MG63 (cell line): ENCODE measurements around the gene C6orf52. TPM values are rescaled to one million over a fixed set of nuclear protein-coding genes. Genes with fewer than 3 reads are reported as not detected.
"Not testable (repeated sequence)": the region's sequence is repeated elsewhere in the genome, so short reads cannot be mapped to it uniquely, and the experiment has no call there.

Source experiments
- DNase-seq: peaks from one replicate; pipeline ENCODE4 v3.0.0-alpha.2; 2020
- H3K27me3 ChIP-seq: fragments of 250-450 bp; sonication (Bioruptor Pico); 2 replicates; pipeline ENCODE4 v1.5.1; 2020; ENCODE audit warnings: mild to moderate bottlenecking, moderate library complexity
- H3K36me3 ChIP-seq: fragments of 250-450 bp; sonication (Bioruptor Pico); 2 replicates; pipeline ENCODE4 v1.5.1; 2020; ENCODE audit warnings: mild to moderate bottlenecking, moderate library complexity
- H3K4me3 ChIP-seq: fragments of 250-450 bp; sonication (Bioruptor Pico); 2 replicates; pipeline ENCODE4 v1.5.1; 2020; ENCODE audit warnings: mild to moderate bottlenecking, moderate library complexity
- H3K9me3 ChIP-seq: fragments of 250-450 bp; sonication (Bioruptor Pico); 2 replicates; pipeline ENCODE4 v1.5.1; 2020; ENCODE audit warnings: mild to moderate bottlenecking, moderate library complexity
- total RNA-seq: library from RNA; depleted of rRNA; stranded (reverse); fragments of >200 nt; shearing (Covaris generic); gene quantifications from 2 replicates; pipeline ENCODE4 v1.2.3, GENCODE V29; 2014; ENCODE audit warnings: low replicate concordance; rRNA removed

C6orf52 gene
- total RNA-seq, result not detected in 2 replicates

- Histone ChIP-seq H3K9me3 (no peaks in the 10 kb centered on the region), H3K36me3 (peaks cover 35% of the 10 kb centered on the region), H3K27me3 (no peaks in the 10 kb centered on the region), H3K4me3 (peak within 1 kb of the TSS; percentile 89)
- peak; percentile 99 for DNase-seq
Observed at GRCh38 chr6:10694302-10695085, at the start of gene C6orf52, which contains the start of gene PAK1IP1. Gene C6orf52 (minus strand): TSS chr6:10694616. CDS start chr6:10687550, 7,066 bp downstream. Gene PAK1IP1 (plus strand): TSS chr6:10694972. CDS start chr6:10694986, 14 bp downstream.

DNA sequence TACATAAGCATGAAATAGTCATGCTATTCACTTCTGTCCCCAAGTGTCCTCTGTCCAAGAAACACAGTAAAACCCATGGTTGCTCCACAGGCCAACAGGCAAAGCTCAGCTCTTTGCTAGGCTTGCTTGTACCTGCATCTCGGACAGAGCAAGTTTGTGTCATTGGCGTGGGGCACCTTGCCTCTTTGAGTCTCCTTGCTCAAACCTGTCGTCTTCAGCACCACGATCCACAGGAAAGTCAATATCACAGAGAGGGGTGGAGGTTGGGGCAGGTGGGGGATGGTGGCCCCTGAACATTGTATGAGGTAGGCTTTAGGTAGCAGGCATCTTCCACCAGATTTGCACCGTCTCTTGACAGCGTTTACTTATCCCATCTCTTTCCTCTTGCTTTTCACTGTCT lies 49.1 kb upstream of the C6orf52 start:
- Histone ChIP-seq H3K36me3 (peaks cover 4% of the 10 kb centered on the region), H3K4me3 (no peak overlapping the region), H3K27me3 (no peaks in the 10 kb centered on the region), H3K9me3 (no peaks in the 10 kb centered on the region)
- DNase-seq, result no peak

- no peaks in the 10 kb centered on the region for H3K27me3 ChIP-seq
- no peak for DNase-seq
- no peak overlapping the region for H3K4me3 ChIP-seq
- H3K9me3 ChIP-seq, result no peaks in the 10 kb centered on the region
- H3K36me3 ChIP-seq, result no peaks in the 10 kb centered on the region; the same call in 1 of the 2 replicates
Observed at GRCh38 chr6:10742251-10742650, 47.8 kb upstream of the C6orf52 start.

DNA sequence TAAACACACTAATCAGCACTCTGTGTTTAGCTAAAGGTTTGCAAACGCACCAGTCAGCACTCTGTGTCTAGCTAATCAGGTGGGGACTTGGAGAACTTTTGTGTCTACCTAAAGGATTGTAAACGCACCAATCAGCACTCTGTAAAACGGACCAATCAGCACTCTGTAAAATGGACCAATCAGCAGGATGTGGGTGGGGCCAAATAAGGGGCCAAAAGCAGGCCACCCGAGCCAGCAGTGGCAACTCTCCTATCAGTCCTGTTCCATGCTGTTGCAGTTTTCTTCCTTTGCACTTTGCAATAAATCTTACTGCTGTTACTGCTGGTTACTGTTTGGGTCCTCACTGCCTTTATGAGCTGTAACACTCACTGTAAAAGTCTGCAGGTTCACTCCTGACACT lies 47.2 kb upstream of the C6orf52 start:
- H3K4me3 ChIP-seq, H3K27me3 ChIP-seq, DNase-seq, H3K9me3 ChIP-seq, H3K36me3 ChIP-seq: not testable (repeated sequence)

- H3K36me3 ChIP-seq, result no peaks in the 10 kb centered on the region; the same call in 1 of the 2 replicates
- no peaks in the 10 kb centered on the region for H3K27me3 ChIP-seq
- no peak overlapping the region for H3K4me3 ChIP-seq
- H3K9me3 ChIP-seq, result no peaks in the 10 kb centered on the region
- no peak for DNase-seq
Observed at GRCh38 chr6:10740061-10740460, 45.6 kb upstream of the C6orf52 start.

GRCh38 chr6:10736731-10737130 lies 42.3 kb upstream of the C6orf52 start:
- H3K4me3 ChIP-seq, result no peak overlapping the region
- no peak for DNase-seq

DNA sequence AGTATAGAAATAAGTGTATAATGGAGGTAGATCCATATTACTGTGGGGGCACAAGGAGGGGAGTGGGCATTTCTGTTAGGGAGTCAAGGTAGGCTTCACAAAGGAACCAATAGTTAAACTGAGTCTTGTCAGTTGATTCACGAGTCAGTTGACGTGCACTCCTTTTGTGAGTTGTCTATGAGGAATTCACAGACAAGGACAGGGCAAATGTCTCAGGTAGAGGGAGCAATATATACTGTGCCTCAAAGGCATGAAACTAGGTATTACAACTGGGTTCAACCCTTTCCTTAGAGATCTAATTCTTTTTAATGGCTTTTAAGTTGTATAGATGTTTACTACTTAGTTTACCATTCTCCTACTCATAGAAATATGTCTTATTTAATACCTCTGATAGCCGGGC lies 39.4 kb upstream of the C6orf52 start:
- no peak for DNase-seq
- Histone ChIP-seq H3K4me3 (no peak overlapping the region), H3K36me3 (peaks cover 50% of the 10 kb centered on the region), H3K9me3 (no peaks in the 10 kb centered on the region; the same call in 1 of the 2 replicates), H3K27me3 (no peaks in the 10 kb centered on the region)

More at GRCh38 chr6:10736731-10737130, 42.3 kb upstream of the C6orf52 start:
- Histone ChIP-seq H3K9me3 (no peaks in the 10 kb centered on the region; the same call in 1 of the 2 replicates), H3K36me3 (peaks cover 24% of the 10 kb centered on the region), H3K27me3 (no peaks in the 10 kb centered on the region)

GRCh38 chr6:10733151-10733715 lies 38.8 kb upstream of the C6orf52 start:
- H3K9me3 ChIP-seq, result no peaks in the 10 kb centered on the region; the same call in 1 of the 2 replicates
- no peaks in the 10 kb centered on the region for H3K27me3 ChIP-seq
- H3K36me3 ChIP-seq, result peaks cover 52% of the 10 kb centered on the region
- H3K4me3 ChIP-seq, result no peak overlapping the region
- no peak for DNase-seq

DNA sequence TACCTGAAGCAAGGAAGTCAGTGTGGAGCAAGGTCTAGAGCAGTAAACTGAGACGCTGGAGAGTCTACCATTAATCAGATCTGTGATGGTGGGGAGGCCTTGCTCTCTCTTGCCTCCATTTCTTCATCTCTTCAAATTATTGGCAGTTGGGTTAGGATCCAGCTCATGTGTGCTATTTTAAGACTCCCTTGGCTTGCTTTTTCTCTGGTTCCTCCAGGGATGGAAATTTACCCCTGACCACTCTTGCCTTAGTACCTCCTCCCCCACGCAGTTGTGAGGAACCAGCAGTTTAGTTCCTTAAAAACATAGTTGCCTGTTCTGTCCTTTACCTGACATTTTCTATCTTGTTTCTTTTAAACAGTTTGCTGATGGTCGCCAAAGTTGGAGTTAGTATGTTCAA lies 35.8 kb upstream of the C6orf52 start:
- H3K9me3 ChIP-seq, result no peaks in the 10 kb centered on the region; the same call in 1 of the 2 replicates
- H3K36me3 ChIP-seq, result peaks cover 78% of the 10 kb centered on the region
- H3K27me3 ChIP-seq, result no peaks in the 10 kb centered on the region
- no peak for DNase-seq
- H3K4me3 ChIP-seq, result no peak overlapping the region

DNA sequence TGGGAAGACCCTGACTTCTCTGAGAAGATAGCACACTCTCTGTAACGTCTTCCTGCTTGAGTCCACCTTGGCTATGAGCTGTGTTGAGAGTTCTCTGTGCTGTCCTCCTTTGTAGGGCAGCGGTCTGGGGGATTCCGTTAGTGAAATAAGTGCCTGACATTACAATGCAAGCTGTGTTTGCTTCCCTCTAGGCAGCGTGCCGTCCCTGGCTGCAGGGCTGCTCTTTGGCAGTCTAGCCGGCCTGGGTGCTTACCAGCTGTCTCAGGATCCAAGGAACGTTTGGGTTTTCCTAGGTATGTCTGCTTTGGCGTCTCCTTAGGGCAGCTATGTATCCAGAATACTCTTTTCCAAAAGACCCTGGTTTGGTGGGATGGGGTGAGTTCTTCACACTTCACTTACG lies 31.3 kb upstream of the C6orf52 start:
- Histone ChIP-seq H3K27me3 (no peaks in the 10 kb centered on the region), H3K9me3 (no peaks in the 10 kb centered on the region), H3K36me3 (peaks cover 57% of the 10 kb centered on the region), H3K4me3 (no peak overlapping the region)
- DNase-seq, result no peak

DNA sequence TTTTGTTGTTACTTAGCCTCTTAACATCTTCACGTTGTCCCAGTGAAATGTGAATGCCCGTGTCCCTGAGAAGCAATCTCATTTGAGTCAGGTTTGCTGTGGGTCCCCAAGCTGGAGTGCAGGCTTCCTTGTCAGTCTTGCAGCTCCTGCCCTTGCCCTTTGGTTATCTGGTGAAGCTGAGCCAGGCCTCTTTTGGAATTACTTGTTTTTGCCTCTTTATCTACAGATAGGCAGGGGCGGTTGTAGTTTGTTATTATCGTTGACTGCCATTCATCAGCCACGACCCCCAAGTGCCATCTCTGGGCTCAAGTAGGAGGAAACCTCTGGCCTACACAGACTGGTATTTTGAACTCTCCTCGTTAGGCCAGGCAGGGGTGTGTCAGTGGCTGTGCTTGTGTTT lies 30.6 kb upstream of the C6orf52 start:
- Histone ChIP-seq H3K36me3 (peaks cover 50% of the 10 kb centered on the region), H3K4me3 (no peak overlapping the region), H3K27me3 (no peaks in the 10 kb centered on the region), H3K9me3 (no peaks in the 10 kb centered on the region)
- no peak for DNase-seq

DNA sequence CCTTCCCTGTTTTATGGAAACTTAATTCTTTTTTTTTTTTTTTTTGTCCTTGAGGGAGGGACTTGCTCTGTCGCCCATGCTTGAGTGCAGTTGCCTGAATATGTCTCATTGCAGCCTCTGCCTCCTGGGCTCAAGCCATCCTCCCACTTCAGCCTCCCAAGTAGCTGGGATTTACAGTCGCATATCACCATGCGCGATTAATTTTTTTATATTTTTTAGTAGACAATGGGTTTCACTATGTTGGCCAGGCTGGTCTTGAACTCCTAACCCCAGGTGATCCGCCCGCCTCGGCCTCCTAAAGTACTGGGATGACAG lies 29.1 kb upstream of the C6orf52 start:
- peak overlapping the region; percentile 81 for H3K4me3 ChIP-seq
- no peak for DNase-seq
- peaks cover 8% of the 10 kb centered on the region for H3K9me3 ChIP-seq
- H3K27me3 ChIP-seq, result no peaks in the 10 kb centered on the region
- H3K36me3 ChIP-seq, result peaks cover 36% of the 10 kb centered on the region

DNA sequence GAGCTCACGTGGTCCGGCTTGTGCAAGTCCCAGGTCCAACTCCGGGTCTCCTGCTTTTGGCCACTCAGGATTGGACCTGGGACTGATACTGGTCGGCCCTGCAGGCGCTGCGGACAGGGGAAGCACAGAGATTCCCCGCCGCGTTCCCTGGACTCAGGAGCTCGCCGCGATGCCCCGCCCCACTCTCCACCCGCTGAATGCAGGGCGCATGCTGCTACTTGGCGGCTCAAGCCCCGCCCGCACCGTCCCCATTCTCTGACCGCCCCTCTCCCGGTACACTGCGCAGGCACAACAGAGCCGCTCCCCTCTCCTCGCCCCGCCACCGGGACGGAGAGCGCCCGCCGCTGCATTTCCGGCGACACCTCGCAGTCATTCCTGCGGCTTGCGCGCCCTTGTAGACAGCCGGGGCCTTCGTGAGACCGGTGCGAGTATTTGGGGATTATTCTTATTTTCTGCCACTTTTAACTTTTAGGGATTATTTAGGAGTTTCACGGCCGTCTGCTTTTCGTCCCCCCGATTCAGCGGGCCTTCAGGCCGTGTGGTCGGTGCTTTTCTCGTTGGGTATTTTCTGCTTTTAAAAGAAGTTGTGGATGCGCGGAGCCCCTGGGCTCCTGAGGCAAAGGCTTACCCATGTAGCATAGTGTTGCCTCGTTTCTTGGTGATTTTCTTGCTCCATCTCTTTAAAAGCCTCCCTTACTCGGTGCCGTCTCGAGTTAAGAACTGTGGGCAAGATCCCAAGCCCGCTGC lies 28.6 kb upstream of the C6orf52 start, which contains the start of gene TMEM14C:
TSS of gene TMEM14C (plus strand) at position 251 of the 747 bp plus-strand sequence. CDS start 1,544 bp downstream, outside the sequence.
- Histone ChIP-seq H3K9me3 (peaks cover 11% of the 10 kb centered on the region), H3K4me3 (peak within 1 kb of the TSS; percentile 81), H3K27me3 (no peaks in the 10 kb centered on the region), H3K36me3 (peaks cover 35% of the 10 kb centered on the region)
- peak; percentile 100 for DNase-seq

DNA sequence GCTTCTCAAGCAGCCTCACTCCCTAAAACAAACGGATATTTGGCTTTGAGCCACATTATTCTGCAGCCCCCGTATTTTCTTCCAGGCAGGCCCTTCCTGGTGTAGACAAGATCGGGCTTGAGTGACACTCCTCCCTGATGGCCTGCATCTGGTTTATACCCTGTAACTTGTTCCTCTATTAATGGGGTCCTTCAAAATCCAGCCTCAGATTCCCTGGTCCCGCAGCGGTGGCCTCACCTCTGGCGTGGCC lies 28.1 kb upstream of the C6orf52 start:
- no peak for DNase-seq
- Histone ChIP-seq H3K9me3 (peaks cover 11% of the 10 kb centered on the region), H3K4me3 (peak overlapping the region; percentile 81), H3K36me3 (peaks cover 30% of the 10 kb centered on the region), H3K27me3 (no peaks in the 10 kb centered on the region)

GRCh38 chr6:10721850-10722569 lies 27.6 kb upstream of the C6orf52 start:
- no peaks in the 10 kb centered on the region for H3K27me3 ChIP-seq
- H3K4me3 ChIP-seq, result peak overlapping the region; percentile 81
- no peak for DNase-seq
- peaks cover 25% of the 10 kb centered on the region for H3K36me3 ChIP-seq
- peaks cover 11% of the 10 kb centered on the region for H3K9me3 ChIP-seq

DNA sequence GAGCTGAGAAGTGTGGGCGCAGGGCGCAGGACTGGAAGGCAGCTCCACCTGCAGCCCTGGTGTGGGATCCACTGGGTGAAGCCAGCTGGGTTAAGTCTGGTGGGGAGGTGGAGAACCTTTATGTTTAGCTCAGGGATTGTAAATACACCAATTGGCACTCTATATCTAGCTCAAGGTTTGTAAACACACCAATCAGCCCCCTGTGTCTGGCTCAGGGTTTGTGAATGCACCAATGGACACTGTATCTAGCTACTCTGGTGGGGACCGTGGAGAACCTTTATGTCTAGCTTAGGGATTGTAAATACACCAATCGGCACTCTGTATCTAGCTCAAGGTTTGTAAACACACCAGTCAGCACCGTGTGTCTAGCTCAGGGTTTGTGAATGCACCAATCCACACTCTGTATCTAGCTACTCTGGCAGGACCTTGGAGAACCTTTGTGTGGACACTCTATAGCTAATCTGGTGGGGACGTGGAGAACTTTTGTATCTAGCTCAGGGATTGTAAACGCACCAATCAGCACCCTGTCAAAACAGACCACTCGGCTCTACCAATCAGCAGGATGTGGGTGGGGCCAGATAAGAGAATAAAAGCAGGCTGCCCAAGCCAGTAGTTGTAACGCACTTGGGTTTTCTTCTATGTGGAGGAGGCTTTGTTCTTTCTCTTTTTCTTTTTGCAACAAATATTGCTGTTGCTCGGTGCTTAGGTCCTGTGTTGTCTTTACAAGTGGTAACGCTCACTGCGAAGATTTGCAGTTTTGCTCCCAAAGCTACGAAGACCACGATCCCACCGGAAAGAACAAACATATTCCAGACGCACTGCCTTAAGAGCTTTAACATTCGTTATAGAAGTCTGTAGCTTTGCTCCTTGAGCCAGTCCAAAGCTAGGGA lies 26.8 kb upstream of the C6orf52 start:
- Histone ChIP-seq H3K9me3 (peaks cover 11% of the 10 kb centered on the region), H3K36me3 (peaks cover 19% of the 10 kb centered on the region), H3K4me3 (peak overlapping the region; percentile 43)
- DNase-seq, H3K27me3 ChIP-seq: not testable (repeated sequence)
